CD4-positive, alpha-beta T cell treated with Interleukin-4 for 4 hours (primary cell): ENCODE data around the gene TMEM269.
"Not testable (repeated sequence)": the region's sequence is repeated elsewhere in the genome, so short reads cannot be mapped to it uniquely, and the experiment has no call there.

Experiments used
- DNase-seq: peaks from one replicate; pipeline ENCODE4 v3.0.0-alpha.2; 2020

The TMEM269 gene

DNA sequence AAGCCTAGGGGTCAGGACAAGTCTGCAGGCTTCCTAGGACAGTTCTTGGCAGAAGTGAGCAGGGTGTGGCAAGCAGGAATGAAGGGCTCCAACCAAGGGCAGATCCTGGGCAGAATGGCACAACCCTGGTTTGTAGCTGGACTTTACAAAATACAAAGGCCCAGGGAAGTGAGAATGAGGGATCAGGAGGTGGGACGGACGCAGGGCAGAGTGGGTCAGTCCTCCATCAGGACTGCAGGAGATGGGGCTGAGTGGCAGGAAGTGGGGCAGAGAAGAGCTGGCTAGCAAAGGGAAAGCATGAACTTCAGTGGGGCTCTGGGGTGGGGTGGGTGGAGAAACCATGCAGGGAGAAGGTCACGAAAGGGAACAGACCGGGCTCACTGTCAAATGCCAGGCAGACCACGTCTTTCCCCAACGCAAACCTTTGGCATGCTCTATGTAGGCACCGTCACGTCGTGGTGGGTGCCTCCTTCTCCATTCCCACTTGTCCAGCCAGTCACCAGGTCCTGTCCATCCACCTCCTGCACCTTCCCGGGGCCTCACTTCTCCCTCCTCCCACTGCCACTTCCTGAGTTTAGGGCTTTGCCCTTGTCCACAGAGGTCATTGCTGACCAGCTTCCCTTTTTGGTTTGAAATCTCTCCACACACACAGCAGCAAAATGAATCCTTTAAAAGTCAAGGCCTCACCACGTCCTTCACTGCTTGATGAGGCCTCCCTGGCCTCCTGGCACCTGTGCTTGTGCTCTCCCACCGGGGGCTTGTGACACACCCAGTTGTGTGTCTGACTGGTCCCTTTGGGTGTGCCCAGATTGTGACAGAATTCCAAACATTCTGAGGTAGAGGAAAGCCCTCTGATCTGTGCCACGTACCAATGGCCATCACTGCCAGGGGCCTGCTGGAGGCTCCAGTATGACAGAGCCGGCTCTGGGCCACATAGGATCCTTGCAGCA lies 36.1 kb upstream of the TMEM269 start:
- no peak for DNase-seq

- no peak for DNase-seq
Measured at GRCh38 chr1:42750041-42750440, 34.8 kb upstream of the TMEM269 start.

GRCh38 chr1:42751511-42752070 lies 33.2 kb upstream of the TMEM269 start:
- DNase-seq = not testable (repeated sequence)

DNA sequence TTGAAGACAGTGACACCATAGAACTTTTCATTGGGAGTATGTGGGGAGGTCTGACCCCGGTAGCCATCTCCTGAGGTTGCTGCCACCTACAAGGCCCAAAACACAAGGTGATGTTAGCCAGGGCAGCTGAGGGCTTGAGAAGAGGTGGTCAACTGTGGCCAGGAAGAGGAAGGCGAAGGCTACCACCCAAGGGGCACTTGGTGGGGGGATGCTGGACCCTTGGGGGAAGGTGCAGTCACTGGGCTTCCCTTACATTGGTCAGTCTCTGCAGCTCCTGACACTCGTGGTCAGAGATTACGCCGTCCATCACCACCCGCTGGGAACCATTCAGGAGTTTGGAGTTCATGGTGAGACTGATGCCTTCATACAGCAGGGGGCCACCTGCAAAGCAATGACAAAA lies 32.5 kb upstream of the TMEM269 start:
- no peak for DNase-seq

DNA sequence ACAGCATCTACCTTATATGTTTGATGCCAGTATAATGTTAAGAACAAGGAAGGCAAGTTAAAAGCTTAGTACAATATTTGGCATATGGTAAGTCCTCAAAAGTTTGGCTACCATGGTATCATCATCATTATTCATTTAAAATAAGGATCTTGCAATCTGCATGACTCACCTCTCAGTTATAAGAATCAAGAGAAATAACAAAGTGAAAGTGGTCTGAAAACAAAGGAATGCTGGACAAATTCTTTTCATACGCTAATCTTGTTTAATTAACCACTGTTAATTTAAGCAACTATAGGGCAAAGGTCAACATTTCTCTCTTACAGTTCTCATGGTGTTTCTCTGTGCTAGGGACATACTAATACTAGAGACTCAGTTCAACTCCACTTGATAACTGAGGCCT lies 31.7 kb upstream of the TMEM269 start:
- no peak for DNase-seq

DNA sequence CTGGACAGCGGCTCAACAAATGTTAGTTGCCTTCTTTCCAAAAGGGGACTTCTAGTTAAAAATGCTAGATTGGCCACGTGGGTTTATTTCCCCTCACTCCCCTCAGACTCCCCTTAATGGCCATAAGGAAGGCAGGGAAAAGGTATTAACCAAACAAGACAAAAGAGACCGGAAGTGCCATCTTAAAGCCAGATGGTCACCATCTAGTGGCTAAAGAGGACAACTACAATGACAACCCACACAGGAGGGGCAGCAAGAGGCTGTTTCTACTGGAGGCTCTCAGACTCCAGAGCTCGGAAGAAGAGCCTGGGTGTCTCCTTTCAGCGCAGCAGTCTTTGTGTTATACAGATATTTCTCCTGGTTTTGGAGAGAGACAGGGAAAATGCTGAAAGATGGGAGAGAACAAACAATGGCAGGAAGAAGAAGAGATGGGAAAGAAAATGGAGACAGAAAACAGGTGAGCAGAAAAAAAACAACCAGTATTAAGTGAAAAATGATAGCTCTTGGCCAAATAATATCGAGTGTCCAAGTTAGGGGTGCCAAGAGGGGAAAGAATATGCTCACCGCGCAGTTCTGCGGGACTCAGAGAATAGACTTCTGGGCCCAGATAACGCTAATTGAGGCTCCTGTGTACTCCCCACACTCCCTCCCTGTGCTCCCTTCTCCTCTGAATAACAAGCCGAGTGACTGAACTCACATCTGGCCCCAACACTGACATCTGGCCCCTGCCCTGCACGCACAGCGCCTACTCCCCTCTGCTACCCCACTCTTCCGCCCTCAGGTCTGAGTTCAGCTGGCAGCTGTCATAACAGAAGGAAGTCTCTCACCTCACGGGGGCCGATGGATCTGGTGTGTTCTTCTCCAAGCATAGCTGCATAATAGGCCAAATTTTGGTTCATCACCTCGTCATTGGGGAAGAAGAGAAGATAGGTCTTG lies 27.6 kb upstream of the TMEM269 start:
- peak; percentile 27 for DNase-seq

DNA sequence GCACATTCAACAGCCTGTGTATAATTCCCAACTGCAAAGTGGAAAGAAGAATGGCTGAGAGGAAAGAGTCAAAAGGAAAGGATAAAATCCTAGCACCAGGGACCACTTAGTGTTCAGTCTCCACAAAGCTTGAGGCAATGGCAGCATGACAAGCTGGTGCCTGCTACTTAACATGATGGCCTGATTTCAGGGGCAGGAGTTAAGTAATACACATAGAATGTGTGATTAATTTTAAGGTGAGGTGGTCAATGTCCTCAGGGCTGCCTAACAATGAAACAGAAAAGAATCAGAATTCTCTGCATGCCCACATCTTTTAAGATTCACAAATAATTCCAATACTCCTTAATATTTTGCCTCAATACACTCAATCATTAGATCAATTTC lies 26.9 kb upstream of the TMEM269 start:
- DNase-seq = no peak

GRCh38 chr1:42758641-42759040 lies 26.1 kb upstream of the TMEM269 start:
- no peak for DNase-seq

DNA sequence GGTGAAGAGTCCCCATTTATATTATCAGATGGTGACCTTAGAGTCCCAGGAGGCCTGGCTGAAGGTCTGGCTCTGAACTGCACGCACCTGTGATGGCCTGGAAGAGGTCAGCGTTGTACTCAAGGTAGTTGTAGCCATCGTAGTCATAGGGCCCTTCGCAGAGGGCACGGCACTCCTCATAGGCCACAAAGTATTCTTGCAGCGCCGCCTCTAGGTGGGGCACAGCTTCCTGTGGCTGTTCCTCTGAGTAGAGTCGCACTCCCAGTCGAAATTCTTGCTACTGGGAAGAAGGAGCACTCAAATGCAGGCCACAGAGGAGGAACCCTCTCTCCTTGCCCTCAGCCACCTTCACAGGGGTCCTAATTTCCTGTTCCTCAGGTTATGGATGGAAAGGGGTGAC lies 25.7 kb upstream of the TMEM269 start:
- DNase-seq = no peak

- DNase-seq = no peak
Measured at GRCh38 chr1:42761567-42761966, 23.2 kb upstream of the TMEM269 start.

DNA sequence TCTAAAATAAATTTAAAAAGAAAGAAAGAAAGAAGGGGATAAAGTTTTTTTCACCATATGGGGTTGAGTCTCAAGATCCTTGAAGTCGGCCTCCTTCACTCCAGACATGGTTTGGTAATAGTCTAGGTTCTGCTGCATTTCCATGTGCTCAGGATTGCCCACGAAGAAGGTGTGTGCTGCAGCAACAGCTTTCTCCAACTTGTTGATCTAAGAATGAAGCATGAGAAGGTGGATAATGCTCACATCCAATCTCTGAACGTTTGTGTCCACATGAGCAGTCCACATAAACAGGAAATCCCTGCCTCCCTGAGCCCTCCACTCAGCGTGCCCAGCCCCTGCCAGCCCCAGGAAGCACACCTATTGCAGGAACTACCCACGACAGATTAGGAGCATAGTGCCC lies 22.5 kb upstream of the TMEM269 start:
- no peak for DNase-seq

- DNase-seq = no peak
Measured at GRCh38 chr1:42765269-42765668, 19.5 kb upstream of the TMEM269 start.

DNA sequence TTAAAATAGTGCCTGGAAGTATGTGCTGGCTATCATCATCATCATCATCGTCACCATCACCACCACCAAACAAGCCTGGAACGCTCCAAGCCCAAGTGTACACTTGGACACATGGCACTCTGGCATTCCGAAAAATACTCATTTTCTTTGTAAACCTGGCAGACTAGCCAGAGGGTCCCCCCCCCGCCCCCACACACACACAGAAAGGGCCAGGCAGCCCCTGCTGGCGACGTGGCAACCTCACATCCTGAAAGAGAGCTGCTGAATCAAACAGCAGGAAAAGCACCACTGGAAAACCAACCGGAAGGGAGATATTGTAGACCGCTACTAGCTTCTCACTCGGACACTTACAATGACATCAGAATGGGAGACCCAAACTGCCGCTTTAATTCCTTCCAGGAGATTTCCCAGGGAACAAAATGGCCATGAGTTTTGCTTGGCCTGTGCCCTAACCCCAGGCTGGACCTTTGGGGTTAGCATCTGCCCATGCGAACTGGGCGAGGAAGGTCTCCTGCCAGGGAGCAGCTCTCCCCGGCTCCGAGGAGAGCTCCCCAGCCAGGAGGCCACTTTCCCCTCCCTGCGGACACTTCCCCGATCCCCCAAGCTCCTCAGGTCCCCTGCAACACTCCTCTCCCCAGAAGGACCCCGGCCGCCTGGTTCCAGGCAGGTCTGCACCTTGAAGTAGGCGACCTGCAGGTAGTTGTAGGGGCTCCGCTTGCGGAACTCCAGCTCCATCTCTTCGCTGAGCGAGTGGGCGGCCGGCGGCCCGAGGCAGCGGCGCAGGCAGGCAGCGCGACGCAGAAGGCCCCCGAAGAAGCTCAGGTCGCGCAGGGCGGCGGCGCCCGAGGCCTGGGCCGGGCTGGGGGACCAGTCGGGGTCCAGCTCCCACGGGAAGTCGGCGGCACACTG lies 18.7 kb upstream of the TMEM269 start:
- DNase-seq = no peak

GRCh38 chr1:42766741-42767509 lies 17.9 kb upstream of the TMEM269 start, which contains the start of the genes C1orf50 and P3H1:
Gene C1orf50 (plus strand): TSS chr1:42767249. CDS start chr1:42767312, 63 bp downstream.
Gene P3H1 (minus strand): TSS chr1:42767028. CDS start chr1:42766971, 57 bp downstream.
- peak; percentile 99 for DNase-seq

DNA sequence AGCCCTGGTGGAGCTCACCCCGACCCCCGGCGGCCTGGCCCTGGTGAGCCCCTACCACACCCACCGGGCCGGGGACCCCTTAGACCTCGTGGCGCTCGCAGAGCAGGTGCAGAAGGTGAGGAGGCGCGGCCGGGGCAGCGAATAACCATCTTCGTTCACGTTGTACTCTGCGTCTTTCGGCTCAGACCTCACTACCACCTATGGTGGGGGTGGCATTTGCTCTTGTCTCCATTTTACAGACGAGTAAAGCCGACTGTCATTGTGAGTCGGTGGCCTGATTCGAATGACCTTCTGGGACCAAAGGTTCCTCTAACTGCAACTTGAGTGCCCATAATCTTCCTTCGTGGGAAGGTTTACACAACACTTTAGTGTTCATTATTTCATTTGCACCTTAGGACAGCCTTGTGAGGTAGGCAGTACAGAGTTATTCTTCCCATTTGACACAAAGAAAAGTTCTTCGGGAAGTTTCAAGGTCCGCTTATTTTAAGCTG lies 17.2 kb upstream of the TMEM269 start:
- peak; percentile 18 for DNase-seq

DNA sequence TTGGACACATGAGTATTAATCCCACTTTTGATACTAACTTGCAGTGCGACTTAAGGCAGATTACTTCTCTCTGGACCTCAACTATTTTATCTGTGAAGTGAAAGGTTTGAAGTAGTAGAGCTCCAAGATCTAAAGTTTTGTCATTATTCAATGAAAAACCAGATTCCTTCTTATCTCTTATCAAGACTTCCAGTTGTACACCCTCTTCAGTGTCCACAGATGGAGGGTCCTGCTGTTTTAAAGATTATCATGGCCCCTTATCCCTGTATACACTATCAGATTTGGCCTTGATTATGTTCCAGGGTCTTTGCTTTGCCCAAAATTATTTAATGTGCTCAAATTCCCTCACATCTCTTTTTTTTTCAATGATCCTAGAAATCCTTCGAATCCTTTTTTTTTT lies 16.6 kb upstream of the TMEM269 start:
- DNase-seq = no peak

DNA sequence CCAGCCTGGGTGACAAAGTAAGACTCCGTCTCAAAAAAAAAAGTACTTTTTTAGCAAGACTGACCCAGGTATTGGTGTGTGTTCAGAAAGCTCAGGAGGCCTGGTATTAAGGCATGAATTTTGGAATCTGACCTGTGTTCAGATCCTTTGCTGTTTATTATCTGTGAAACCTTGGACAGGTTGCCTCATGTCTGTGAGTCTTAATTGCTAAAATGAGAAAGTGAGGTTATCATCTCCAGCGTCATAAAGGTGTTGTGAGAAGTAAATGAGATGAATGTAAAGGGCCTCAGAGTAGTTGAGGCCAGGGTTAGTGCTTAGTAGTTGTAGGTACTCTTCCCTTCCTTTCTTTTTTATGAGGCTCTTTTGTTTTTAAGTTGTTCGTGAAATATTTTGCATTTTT lies 15.0 kb upstream of the TMEM269 start:
- no peak for DNase-seq

DNA sequence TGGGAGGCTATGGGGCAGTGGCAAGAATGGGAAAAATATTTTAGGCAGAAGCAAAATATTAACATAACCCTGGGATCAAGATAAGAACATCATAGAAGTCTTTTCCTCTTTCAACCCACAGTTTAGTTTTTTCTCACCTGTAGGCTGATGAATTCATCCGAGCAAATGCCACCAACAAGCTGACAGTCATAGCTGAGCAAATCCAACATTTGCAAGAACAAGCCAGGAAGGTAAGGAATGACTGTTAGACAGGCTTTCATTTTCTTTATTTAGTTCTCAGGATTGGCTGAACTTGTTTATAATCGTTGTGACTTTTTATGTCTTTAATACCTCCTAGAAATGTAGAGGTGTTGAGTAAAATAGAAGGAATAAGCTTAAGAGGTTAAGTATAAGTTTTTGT lies 11.4 kb upstream of the TMEM269 start:
- no peak for DNase-seq

DNA sequence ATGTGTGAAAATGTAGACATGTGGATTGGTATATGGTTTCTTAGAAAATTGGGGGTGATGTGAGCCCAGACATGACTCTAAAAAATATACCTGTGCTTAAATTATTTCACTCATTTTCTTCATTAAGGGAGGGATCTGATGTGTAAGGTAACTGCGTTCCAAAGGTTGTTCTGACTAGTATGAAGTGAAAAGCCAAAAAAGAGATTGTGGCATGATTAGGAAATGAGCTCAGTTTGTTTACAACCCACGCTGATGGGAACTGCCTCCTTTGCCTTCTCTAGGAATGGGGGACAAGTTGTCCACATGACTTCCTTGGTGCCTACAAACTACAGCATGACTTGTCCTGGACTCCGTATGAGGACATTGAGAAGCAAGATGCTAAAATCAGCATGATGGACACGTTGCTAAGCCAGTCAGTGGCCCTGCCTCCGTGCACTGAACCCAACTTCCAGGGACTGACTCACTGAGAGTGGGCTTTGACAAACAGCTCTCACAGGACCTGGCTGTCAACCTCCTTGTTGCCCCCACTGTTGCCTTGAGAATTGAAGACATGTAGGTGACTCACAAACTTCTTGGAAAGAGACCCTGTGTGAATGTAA lies 9.8 kb upstream of the TMEM269 start:
- no peak for DNase-seq

- no peak for DNase-seq
Measured at GRCh38 chr1:42776502-42776901, 8.3 kb upstream of the TMEM269 start.

GRCh38 chr1:42777852-42778251 lies 6.9 kb upstream of the TMEM269 start:
- peak; percentile 30 for DNase-seq
